GM18502 (cell line): ENCODE measurements around the gene HAGHL.
"Not testable (repeated sequence)": the region's sequence is repeated elsewhere in the genome, so short reads cannot be mapped to it uniquely, and the experiment has no call there.

Source experiments
- ATAC-seq: cut with Tn5 transposase; IDR thresholded peaks from one replicate; pipeline ENCODE4 v1.9.1; 2021; ENCODE audit warnings: mild to moderate bottlenecking; ENCODE audit not compliant: unreplicated experiment, poor library complexity

HAGHL gene

GRCh38 chr16:766008-766819 is 39.3 kb downstream of the HAGHL start:
- no peak for ATAC-seq

- ATAC-seq: no peak
Observed at GRCh38 chr16:766820-767640, 40.1 kb downstream of the HAGHL start.

- no peak for ATAC-seq
Observed at GRCh38 chr16:767743-768235, 40.9 kb downstream of the HAGHL start.

GRCh38 chr16:768428-768827 is 41.5 kb downstream of the HAGHL start:
- no peak for ATAC-seq

GRCh38 chr16:769184-769784 is 42.4 kb downstream of the HAGHL start:
- ATAC-seq: no peak

- no peak for ATAC-seq
Observed at GRCh38 chr16:769934-770333, 43.0 kb downstream of the HAGHL start.

- ATAC-seq: no peak
Observed at GRCh38 chr16:770411-770810, 43.5 kb downstream of the HAGHL start.

GRCh38 chr16:772959-773358 is 46.1 kb downstream of the HAGHL start:
- no peak for ATAC-seq

- ATAC-seq: no peak
Observed at GRCh38 chr16:774086-775001, 47.4 kb downstream of the HAGHL start.

- no peak for ATAC-seq
Observed at GRCh38 chr16:775236-775796, 48.4 kb downstream of the HAGHL start.

- ATAC-seq: not testable (repeated sequence)
Observed at GRCh38 chr16:776298-776697, 49.4 kb downstream of the HAGHL start.

GRCh38 chr16:776824-777223 is 49.9 kb downstream of the HAGHL start:
- ATAC-seq: no peak

- ATAC-seq: no peak
Observed at GRCh38 chr16:777826-778225, 50.9 kb downstream of the HAGHL start.

GRCh38 chr16:778447-778846 is 51.5 kb downstream of the HAGHL start:
- no peak for ATAC-seq

- no peak for ATAC-seq
Observed at GRCh38 chr16:778909-779527, 52.1 kb downstream of the HAGHL start.
